PFSK-1 (cell line): ENCODE measurements around the gene SYTL2.

Experiments
- POLR2AphosphoS5 ChIP-seq: IDR thresholded peaks from 2 replicates; pipeline ENCODE4 v1.6.1; 2012; ENCODE audit warnings: low read depth, mild to moderate bottlenecking, control low read depth, low read length, moderate library complexity
- SIN3A ChIP-seq: IDR thresholded peaks from 2 replicates; pipeline ENCODE4 v1.6.1; 2012; ENCODE audit warnings: mild to moderate bottlenecking, low read length, moderate library complexity, borderline replicate concordance; ENCODE audit not compliant: insufficient read depth
- TAF1 ChIP-seq: IDR thresholded peaks from 2 replicates; pipeline ENCODE4 v1.6.1; 2012; ENCODE audit warnings: low read length, control low read depth, borderline replicate concordance; ENCODE audit not compliant: insufficient read depth

DNA sequence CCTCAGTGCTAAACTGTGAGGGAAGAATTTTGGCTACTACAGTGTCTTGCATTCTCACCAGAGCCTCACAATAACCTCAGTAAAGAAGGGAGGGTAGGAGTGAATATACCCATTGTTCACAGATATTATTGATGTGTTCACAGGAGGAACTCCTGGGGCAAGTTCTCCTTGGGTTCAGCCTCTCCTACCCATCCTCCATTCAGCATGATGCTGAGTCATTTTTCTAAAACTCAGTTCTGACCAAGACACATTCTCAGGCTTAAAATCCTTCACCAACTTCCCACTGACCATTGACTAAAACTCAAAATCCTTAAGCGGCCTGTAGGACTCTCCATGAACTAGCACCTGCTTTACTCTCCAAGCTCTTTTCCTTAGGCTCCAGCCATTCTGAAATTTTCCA lies 48.7 kb downstream of the SYTL2 start:
- TF ChIP-seq TAF1 (no peak), POLR2AphosphoS5 (no peak), SIN3A (no peak)
